HG03060 (cell line): ENCODE results near the gene RHBDF2.

Source experiments
- ATAC-seq: cut with Tn5 transposase; IDR thresholded peaks from one replicate; pipeline ENCODE4 v1.9.1; 2021; ENCODE audit warnings: low read depth, moderate number of reproducible peaks; ENCODE audit not compliant: unreplicated experiment

RHBDF2 gene

DNA sequence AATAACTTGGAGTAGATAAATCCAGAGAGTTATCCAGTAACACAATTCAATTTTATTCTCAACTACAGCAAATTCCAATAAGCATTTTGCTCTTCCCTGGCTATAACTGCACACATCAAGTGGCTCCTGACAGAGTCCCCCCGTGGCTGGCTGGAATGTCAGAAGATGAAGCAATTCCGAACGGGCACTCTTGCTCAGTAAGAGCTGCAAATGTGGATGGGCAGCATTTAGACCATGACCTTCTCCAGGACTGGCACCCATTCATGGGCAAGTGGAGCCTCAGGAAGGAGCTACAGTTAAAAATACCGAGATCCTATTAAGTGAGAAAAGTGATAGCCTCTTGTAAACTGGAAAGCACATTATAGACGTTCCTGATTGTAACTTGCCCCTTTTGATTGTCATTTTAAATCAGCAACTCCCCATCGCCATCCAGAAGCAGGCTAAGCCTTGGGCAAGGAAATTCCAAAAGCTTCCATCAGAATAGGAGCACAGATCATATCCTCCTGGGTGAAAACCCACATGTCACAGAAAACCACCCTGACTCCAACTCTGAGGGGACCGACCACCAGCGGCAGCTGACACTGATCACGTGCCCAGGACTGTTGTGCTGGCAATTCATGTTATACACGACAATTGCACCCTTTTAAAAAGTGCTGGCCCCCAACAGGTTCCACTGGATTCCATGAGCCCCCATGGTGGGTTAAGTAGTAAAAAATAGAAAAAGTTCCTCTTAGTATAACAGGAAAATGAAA is 55.4 kb downstream of the RHBDF2 start:
- ATAC-seq, result no peak

DNA sequence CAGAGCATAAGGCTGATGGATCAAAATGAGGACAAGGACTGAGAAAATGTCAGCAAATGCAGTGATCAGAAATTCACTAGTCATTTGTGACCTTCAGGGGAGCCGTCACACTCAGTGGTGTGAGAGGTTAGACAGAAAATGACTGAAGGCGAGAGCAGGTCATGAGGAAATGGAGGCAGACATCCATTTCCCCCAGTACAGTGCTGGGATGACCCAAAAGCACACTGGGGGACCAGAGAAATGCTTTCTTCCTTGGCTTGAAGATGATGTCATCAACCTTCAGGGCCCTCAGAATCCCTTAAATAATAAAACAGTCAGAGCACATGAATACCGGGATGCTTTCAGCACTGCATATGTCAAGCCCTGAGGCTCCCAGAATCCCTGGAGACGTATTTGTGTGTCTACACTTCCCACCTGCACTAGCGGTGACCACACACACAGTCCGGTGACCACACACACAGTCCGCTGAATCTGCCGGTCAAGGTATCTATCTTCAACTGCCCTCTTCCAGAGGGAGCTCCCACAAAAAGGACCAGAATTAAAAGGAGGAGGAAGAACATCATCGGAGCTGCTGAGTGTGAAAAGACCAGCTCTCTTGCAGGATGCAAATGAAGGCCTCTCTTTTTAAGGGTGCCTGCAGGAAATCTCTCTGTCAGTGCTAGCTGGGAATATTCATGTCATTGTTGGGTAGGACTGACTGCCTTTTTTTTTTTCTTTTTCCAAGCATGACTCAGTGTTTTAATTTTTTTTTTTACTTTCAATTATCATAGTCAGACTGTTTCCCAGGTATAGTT is 56.5 kb downstream of the RHBDF2 start:
- ATAC-seq, result no peak

DNA sequence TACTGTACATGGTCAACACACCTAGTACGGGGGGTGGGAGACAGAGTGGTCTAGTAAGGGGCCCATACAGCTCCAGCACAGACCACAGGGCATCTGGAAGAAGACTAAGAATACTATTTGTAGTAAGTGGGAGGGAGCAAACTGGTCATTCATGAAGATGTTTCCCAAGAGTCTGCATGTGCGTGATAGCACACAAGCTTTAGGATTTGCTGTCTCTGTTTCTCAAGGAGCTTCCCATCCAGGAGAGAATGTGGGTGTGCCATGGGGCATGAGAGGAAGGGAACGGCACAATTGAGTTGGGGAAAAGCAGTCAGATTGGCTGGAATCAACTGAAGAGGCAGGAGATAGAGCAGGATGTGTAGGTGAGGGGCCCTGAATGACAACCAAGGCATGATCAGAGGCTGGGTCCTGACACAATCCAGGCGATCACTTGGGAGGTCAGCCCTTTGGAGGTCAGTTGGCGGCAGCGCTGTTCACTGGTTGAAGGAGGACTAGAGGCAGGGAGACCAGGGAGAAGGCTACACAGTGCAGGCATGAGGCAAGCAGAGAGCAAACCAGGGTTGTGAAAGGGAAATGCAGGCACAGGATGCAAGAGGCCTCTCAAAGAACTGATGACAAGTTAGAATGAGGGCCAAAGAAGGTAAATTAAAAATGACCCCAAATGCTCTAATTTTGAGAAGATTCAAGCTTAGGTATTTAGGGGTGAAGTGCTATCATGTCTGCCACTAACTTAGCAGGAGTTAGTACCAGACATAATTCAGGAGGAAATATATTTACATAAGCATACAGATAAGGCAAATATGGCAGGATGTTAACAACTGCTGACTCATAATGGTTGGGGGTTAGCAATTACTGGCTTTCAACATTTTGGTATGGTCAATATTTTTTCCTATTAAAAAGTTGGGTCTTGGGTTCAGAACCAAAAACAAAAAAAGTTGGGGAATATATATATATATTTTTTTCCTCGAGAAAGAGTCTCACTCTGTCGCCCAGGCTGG is 58.6 kb downstream of the RHBDF2 start:
- no peak for ATAC-seq

DNA sequence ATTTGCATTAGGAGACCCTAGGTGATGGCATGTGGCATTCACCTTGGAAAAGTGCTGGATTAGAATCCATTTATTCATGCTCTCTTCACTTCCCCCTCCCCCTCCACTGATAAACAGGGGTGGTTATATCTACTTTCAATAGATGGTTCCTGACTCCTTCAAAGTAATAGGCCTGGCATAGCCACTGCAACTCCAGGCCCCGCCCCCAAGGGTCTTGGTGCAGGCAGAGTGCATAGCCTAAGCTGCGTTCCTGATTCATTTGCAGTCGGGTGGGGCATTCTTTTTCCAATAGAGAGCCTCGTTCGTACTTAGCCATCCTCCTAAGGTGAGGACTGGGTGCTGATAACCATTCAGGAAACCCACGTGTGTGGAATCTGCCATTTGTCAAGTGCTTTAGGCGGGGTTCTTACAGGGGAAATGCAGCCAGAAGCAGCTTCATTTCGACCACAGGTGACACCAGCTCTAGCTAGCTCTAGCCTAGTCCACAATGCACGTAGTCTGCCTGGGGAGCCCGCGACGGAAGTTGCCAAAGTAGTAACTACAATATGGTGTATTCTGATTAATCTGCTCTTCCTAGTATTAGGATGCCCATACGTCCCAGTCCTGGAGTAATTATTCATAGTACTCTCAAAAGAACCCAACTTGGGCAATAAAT is 59.4 kb downstream of the RHBDF2 start:
- ATAC-seq, result no peak

DNA sequence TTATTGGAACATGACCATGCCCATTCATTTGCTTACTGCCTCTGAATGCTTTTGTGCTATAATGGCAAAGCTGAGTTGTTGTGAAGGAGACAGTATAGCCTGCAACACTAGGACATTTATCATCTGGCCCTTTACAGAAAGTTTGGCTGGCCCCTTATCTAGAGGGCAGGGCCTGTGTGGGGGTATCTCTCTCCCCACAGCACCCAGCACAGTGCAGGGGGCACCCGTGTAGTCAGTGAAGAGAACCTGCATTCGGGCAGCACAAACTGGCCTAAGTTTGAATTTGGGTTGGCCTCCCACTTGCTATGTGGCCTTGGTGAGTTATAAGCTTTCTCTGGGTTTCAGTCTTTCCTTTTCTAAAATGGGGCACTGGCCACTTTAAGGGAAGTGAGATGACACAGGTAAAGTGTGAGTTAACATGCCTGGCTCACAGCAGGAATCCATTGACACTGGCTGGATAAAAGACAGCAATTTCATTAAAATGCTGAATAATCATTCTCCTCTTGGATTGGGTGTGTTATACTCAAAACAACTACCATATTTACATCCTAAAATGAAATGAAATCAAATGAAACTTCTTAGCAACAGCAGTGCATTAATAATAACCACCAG is 60.4 kb downstream of the RHBDF2 start:
- ATAC-seq, result no peak

DNA sequence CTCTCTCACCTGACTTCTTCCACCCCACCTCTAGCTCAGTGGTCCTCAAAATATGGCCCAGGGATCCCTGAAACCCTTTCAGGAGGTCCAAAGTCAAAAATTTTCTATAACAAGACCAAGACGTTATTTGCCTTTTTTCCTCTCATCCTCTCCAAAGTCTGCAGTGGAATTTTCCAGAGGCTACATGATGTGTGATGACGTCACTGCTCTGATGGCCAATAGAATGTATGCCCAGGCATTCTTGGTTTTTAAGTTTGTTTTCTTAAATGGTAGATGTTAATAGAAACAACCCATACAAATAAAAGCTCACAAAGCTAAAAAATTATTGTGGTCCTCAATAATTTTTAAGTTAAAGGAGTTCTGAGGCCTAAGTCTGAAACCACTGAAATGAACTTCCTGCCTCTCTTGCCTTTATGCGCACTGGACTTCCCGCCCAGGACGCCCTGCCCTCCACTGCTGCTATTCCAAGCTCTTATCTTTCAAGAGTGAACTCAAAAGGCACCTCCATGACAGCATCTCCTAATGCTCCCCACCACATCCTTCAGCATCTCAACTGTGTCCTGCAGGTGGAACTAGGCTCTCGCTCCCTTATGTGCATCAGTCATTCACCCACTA is 61.8 kb downstream of the RHBDF2 start:
- ATAC-seq, result no peak

DNA sequence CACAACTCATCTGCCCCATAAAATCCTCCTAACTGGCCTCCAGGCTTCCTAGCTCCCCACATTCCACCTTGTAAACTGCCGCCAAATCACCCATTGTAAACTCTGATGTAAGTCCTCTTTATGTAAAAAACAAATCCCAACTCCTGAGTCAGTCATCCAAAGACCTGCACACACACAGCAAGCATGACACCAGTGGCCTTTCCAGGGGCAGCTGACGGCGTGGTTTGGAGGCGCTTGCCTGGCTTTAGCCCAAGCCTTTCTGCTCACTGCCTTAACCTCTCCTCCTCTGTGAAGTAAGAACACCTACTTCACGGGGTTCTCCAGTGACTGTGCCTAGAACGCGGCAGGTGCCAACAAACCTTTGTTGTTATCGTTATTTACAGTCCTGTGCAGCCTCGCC is 62.3 kb downstream of the RHBDF2 start:
- no peak for ATAC-seq

DNA sequence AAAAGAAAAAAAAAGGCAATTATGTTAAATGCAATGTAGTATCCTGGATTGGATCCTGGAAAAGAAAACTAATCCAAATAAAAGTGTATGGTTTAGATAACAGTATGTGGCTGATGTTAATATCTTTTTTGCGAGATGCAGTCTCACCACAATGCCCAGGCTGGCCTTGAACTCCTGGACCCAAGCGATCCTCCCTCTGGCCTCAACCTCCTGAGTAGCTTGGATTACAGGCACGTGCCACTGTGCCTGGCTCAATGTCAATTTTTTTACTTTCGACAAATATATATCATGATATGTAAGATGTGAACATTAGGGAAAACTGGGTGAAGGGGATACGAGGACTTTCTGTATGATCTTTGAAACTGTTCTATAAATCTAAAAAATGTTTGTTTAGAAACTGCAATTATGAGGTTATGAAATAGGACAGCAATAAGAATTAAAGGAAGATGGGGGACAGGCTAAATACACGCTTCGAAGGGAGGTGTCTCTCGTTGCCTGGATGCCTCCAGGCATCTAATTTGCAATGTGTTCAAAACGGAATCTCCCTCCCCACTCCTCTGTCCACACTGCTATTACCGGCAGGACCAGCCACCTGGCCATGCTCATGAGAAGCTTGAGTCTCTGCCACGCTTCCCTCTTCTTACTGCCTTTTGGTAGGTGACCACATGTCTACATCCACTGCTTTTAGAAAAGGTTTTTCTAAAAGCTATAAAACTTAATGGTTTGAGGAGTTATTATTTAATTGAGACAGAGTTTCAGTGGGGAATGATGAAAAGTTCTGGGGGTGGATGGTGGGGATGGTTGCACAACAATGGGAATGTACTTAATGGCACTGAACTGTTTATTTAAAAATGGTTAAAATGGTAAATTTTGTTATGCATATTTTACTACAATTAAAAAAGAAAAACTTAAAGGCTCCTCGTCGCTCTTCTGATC is 63.5 kb downstream of the RHBDF2 start:
- no peak for ATAC-seq

DNA sequence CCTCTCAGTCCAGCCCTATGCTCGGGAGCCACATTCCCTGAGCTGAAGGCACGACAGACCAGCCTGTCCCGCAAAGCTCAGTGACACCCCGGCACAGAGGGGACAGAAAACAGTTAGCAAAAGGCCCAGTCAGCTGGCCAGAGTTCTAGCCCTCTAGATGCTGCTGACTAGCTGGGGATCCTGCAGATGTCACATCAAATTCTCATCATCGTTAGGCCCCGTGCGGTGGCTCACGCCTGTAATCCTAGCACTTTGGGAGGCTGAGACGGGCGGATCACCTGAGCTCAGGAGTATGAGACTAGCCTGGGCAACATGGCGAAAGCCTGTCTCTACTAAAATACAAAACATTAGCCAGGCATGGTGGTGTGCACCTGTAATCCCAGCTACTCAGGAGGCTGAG is 65.5 kb downstream of the RHBDF2 start:
- no peak for ATAC-seq

DNA sequence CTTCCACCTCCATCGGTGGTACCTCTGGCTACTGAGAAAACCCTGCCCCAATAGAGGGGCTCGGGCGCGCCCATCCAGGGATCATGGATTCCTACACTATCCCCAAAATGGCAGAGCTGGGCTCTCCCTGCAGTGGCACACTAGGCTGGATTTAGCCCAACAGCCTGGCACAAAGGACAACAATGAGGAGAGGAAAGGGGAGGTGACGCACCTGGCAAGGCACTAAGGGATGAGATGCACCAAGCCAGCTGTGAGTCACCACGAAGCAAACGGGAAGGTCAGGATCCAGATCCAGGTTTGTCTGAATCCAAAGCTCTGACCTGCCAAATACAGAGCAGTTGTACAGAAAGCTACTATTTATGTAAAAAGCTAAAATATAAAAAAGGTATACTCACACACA is 66.4 kb downstream of the RHBDF2 start:
- ATAC-seq, result no peak

DNA sequence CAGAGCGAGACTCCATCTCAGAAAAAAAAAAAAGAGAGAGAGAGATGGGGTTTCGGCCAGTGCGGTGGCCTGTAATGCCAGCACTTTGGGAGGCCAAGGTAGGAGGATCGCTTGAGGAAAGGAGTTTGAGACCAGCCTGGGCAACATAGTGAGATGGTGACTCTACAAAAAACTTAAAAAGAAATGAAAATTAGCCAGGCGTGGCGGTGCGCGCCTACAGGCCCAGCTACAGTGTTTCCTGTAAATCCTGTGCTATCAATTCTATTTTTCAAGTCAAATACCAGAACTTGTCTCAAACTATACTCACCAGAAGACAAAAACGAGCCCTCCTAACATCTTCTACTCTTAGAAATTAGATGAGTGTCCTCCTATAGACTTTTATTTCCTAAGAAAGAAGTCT is 67.5 kb downstream of the RHBDF2 start:
- no peak for ATAC-seq

DNA sequence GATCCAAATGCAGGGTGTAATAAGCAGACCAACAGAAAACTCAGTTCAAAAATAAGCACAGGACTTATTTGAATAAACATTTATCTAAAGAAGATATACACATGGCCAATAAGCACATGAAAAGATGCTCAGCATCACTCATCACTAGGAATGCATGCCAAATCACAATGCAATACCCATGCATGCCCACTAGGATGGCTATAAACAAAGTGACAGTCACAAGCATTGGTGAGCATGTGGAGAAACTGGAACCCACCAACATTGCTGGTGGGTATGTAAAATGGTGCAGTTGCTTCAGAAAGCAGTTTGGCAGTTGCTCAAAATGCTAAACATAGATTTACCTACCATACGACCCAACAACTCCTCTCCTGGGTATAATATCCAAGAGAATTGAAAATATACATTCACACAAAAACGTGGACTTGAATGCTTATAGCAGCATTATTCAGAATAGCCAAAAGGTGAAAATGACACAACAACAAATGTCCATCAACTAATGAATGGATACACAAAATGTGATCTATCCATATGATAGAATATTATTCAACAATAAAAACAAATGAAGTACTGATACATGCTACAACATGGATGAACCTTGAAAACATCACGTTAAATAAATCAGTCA is 68.4 kb downstream of the RHBDF2 start:
- ATAC-seq, result no peak

DNA sequence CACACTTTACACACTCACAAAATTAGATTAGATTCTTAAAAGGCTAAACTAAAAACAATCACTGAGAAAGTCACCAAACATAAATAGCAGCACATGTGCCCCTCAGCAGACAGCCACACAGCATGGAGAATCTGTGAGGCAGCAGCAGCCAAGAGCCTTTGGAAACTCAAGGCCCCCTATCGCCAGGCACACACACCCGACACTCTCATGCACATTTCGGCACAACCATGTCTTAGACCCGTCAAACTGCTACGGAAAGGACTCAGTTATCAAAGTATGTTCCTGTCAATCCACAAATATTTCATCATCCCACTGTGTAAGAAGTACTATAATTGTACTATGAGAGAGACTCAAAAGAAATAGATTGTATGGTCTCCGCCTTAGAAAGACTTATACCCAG is 69.2 kb downstream of the RHBDF2 start:
- ATAC-seq, result no peak

DNA sequence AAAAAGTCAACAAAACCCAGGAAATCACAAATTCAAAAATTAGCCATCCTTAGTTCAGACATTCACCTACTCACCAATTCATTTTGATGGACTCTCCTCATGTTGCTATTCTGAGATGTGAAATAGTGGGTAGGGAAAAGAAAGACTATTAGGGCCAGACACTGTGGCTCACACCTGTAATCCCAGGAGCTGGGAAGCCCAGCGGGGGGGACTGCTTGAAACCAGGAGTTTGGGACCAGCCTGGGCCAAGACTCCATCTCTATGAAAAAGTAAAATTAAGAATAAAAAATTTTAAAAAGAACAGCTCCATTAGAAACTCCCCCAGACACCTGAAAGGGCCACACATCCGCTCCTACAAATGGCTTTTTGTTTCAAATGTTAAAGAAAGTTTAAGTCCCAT is 69.7 kb downstream of the RHBDF2 start:
- ATAC-seq, result no peak

DNA sequence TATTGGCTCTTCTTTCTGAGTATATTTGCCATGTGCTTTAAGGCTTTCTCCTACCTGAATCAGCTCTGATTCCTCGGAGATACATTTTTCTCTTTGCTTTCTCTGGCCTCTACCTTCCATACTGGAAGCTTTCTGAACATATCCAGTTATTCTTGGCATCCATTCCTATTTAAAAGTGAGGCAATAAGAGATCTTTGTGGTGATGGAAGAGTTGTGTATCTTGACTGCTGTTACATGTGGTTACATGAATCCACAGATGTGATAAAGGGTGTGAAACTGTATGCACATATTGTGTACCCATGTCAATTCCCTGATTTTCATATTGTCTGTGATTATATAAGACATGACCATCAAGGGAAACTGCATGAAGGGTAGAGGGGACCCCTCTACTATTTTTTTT is 72.7 kb downstream of the RHBDF2 start:
- ATAC-seq, result no peak

DNA sequence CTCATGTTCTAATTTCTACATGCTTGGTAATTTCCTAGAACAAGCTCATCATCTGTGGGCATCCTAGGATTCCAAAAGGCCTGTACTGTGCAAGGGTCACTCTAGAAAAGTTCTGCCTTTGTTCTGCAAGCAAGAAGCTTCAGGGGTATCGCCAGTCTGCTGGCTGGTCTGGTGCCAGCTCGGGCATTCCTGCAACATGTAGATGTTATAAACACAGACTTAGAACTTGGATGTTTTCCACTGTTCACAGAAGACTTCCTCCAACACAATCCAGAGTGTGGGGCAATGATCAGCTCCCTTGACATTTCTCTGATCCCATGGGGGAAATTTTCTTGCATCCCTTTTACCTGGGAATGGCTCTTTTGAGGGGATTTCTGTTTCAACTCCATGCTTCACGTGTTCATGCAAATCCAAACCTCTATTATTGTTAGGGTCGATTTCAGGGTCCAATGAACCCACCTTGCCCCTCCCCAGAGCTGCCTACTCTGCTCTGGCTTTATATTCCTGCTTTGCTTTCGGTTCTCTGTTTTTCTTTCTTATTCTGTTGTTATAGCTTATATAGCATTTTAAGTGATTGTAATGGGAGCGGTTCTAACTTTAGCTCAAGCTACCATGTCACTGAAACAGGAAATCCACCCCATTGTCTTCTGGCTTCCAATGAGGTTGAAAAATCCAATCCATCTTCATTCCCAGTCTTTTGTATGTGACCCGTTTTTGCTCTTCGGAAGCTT is 73.6 kb downstream of the RHBDF2 start:
- no peak for ATAC-seq

DNA sequence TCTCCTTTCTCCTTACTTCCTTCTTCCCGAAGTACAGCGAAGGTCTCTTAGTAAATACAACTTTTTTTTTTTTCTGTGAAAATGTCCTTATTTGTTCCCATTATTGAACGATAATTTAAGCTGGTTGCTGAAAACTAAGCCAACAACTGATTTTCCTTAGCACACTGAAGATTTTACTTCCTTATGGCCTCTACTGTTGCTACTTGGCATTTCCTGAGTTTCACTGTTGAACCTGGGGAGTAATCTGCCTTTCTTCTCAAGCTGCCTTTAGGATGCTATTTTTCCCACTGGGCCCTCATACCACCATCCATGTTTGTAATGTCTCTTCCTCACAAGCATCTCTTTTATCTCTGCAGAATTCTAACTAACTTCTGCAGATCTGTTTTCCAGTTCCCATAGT is 74.4 kb downstream of the RHBDF2 start:
- no peak for ATAC-seq
